ENCODE data around the gene NCKAP5.

DNA sequence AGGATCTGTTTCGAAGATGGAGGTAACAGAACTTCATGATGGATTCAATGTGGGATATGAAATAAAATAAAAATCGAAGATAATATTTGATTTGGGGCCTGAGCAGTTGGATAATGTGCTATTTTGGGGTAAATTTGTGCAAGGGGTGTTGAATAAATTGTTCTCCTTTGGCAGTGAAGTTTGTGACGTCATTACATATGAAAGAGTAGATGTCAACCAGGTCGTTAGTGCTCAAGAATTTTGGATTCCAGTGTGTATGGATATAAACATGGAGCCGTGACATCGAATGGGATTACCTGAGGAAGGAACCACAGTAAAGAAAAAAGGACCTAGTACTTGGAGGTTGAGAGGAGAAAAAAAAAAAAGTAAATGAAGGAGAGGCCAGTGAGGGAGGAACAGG lies 253.0 kb downstream of the NCKAP5 start:
- TF ChIP-seq POLR2A (IDR thresholded peaks at IDR 0.05) = no peak
- no peak for TF ChIP-seq POLR2AphosphoS5 (IDR thresholded peaks at IDR 0.05; ENCODE audit: insufficient read depth in 1 of 2, low read depth in 1 of 2)
- TF ChIP-seq, protein P1, sequence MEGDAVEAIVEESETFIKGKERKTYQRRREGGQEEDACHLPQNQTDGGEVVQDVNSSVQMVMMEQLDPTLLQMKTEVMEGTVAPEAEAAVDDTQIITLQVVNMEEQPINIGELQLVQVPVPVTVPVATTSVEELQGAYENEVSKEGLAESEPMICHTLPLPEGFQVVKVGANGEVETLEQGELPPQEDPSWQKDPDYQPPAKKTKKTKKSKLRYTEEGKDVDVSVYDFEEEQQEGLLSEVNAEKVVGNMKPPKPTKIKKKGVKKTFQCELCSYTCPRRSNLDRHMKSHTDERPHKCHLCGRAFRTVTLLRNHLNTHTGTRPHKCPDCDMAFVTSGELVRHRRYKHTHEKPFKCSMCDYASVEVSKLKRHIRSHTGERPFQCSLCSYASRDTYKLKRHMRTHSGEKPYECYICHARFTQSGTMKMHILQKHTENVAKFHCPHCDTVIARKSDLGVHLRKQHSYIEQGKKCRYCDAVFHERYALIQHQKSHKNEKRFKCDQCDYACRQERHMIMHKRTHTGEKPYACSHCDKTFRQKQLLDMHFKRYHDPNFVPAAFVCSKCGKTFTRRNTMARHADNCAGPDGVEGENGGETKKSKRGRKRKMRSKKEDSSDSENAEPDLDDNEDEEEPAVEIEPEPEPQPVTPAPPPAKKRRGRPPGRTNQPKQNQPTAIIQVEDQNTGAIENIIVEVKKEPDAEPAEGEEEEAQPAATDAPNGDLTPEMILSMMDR (IDR thresholded peaks at IDR 0.05) = no peak

Measured in vagina (tissue), 2 donors.